ENCODE measurements around the gene SHISA9. TPM values are rescaled to one million over a fixed set of nuclear protein-coding genes. Genes with fewer than 3 reads are reported as not detected.

SHISA9 gene
- total RNA-seq, 3 donors from 2014 or later = 0.33 to 4.1 TPM; not detected in 1

DNA sequence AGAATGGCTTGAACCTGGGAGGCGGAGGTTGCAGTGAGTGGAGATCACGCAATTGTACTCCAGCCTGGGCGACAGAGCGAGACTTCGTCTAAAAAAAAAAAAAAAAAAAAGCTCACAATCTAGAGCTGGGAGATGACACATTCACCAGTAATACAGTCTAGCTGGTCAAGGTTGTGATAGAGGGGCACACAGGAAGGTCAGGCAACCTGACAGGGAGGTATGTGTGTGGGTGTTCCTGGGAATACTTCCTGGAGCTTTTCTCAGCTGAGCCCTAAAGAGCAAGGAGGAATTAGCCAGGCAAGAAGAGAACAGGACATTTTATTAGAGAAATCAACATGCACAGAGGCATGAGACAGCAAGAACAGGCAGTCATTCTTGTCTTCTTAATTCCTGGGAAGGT is 216.7 kb downstream of the SHISA9 start:
- H3K4me3 ChIP-seq = no peak overlapping the region
- H3K4me1 ChIP-seq = no peaks in the 10 kb centered on the region
- intact Hi-C loops (cut with DNase I; ENCODE audit: low total_unique reads) = no loop called here
- TF ChIP-seq POLR2AphosphoS5 (IDR thresholded peaks at IDR 0.05) (no peak), POLR2A (IDR thresholded peaks at IDR 0.05) (no peak)
- TF ChIP-seq, protein P1, sequence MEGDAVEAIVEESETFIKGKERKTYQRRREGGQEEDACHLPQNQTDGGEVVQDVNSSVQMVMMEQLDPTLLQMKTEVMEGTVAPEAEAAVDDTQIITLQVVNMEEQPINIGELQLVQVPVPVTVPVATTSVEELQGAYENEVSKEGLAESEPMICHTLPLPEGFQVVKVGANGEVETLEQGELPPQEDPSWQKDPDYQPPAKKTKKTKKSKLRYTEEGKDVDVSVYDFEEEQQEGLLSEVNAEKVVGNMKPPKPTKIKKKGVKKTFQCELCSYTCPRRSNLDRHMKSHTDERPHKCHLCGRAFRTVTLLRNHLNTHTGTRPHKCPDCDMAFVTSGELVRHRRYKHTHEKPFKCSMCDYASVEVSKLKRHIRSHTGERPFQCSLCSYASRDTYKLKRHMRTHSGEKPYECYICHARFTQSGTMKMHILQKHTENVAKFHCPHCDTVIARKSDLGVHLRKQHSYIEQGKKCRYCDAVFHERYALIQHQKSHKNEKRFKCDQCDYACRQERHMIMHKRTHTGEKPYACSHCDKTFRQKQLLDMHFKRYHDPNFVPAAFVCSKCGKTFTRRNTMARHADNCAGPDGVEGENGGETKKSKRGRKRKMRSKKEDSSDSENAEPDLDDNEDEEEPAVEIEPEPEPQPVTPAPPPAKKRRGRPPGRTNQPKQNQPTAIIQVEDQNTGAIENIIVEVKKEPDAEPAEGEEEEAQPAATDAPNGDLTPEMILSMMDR (IDR thresholded peaks at IDR 0.05) = no peak
- no peaks in the 10 kb centered on the region for H3K27me3 ChIP-seq
- H3K9me3 ChIP-seq = no peaks in the 10 kb centered on the region
- DNase-seq (ENCODE audit: low spot score in 2 of 2) = no peak
- H3K36me3 ChIP-seq = no peaks in the 10 kb centered on the region
- no peak overlapping the region for H3K27ac ChIP-seq

DNA sequence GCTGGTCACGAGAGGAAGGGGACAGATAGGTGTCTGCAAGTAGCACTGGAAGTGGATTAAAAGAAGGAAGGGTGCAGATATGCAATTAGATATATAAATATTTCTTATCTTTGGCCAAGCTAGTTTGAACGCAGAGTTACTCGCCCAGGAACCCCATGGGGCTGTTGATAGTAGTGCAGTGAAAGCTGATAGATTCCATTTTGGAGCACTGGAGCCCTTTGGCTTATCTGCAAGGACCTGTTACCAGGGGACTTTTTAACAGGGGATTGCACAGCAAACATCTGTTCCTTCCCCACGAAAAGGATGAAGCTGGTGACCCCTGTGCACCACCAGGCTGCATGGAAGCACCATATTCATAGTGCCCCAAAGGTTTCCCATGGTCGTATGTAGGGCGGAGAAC is 218.7 kb downstream of the SHISA9 start:
- H3K27me3 ChIP-seq = no peaks in the 10 kb centered on the region
- no peaks in the 10 kb centered on the region for H3K9me3 ChIP-seq
- H3K4me1 ChIP-seq = no peaks in the 10 kb centered on the region
- no peak overlapping the region for H3K27ac ChIP-seq
- DNase-seq (ENCODE audit: low spot score in 2 of 2) = no peak
- H3K36me3 ChIP-seq = no peaks in the 10 kb centered on the region
- TF ChIP-seq POLR2AphosphoS5 (IDR thresholded peaks at IDR 0.05) (no peak), POLR2A (IDR thresholded peaks at IDR 0.05) (no peak)
- TF ChIP-seq, protein P1 (IDR thresholded peaks at IDR 0.05) = no peak
- H3K4me3 ChIP-seq = no peak overlapping the region
- intact Hi-C loops (cut with DNase I; ENCODE audit: low total_unique reads) = no loop called here

DNA sequence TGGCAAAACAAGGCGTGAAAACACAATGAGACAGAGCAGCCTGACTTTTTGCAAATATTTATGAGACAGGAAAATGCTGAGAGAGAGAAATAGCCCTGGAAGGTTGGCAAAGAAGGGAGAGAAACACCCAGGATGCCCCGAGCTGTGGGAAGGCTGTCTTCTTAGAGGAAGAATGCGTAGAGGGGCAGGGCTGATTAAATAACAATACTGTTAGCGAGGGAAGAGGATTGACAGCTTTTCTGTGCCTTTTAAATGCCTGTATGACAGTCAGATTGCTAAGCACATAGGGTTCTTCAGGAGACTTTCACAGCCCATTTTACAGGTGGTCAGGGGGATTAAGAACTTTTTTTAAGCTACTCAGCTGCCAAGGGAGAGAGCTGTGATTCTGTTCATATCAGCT is 219.2 kb downstream of the SHISA9 start:
- TF ChIP-seq, protein P1 (IDR thresholded peaks at IDR 0.05) = no peak
- TF ChIP-seq POLR2AphosphoS5 (IDR thresholded peaks at IDR 0.05) = no peak
- no peak for TF ChIP-seq POLR2A (IDR thresholded peaks at IDR 0.05)
- DNase-seq (ENCODE audit: low spot score in 2 of 2) = no peak
- H3K36me3 ChIP-seq = no peaks in the 10 kb centered on the region
- intact Hi-C loops (cut with DNase I; ENCODE audit: low total_unique reads) = no loop called here
- no peaks in the 10 kb centered on the region for H3K27me3 ChIP-seq
- H3K9me3 ChIP-seq = no peaks in the 10 kb centered on the region
- H3K4me3 ChIP-seq = no peak overlapping the region
- no peaks in the 10 kb centered on the region for H3K4me1 ChIP-seq
- H3K27ac ChIP-seq = no peak overlapping the region

DNA sequence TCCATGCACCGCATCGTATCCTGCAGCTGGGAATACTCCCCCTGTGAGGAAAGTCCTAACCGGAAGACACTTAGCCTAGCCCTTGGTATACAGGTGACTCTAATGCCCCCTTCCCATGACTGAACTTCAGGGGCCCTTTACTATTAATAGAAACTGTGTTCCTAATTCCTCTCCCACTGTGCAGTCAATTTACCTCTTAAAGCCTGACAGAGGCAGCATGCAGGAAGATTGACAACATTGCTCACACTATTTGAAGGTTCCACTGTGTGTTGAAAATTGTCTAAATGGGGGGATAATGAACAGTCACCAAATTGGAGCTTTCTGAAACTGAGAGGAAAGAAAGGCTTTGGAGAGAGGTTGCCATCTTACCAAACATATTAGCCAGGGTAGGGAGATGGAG is 222.6 kb downstream of the SHISA9 start:
- Histone ChIP-seq H3K27ac (no peak overlapping the region), H3K4me1 (no peaks in the 10 kb centered on the region), H3K4me3 (no peak overlapping the region), H3K36me3 (no peaks in the 10 kb centered on the region), H3K9me3 (peaks cover 0 to 8% of the 10 kb centered on the region in 2 donors), H3K27me3 (no peaks in the 10 kb centered on the region)
- TF ChIP-seq, protein P1 (IDR thresholded peaks at IDR 0.05) = no peak
- TF ChIP-seq POLR2AphosphoS5 (IDR thresholded peaks at IDR 0.05) = no peak
- TF ChIP-seq POLR2A (IDR thresholded peaks at IDR 0.05) = no peak
- no peak for DNase-seq (ENCODE audit: low spot score in 2 of 2)
- intact Hi-C loops (cut with DNase I; ENCODE audit: low total_unique reads) = no loop called here

DNA sequence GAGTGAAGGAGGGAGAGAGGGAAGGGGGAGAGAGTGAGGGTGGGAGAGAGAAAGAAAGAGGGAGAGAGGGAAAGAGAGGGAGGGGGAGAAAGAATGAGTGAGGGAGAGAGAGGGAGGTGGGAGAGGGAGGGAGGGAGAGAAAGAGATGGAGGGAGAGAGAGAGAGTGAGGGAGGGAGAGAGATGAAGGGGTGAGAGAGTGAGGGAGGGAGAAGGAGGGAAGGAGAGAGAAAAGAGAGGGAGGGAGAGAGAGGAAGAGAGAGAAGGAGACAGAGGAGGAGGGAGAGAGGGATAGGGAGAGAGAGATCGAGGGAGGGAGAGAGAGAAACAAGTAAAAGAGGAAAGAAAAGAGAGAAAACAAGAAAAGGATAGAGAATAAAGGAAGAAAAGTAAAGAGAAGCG is 225.7 kb downstream of the SHISA9 start:
- intact Hi-C loops (cut with DNase I; ENCODE audit: low total_unique reads) = no loop called here
- Histone ChIP-seq H3K4me1 (no peaks in the 10 kb centered on the region), H3K27me3 (no peaks in the 10 kb centered on the region), H3K36me3 (no peaks in the 10 kb centered on the region), H3K9me3 (peaks cover 0 to 13% of the 10 kb centered on the region in 2 donors), H3K4me3 (no peak overlapping the region), H3K27ac (no peak overlapping the region)
- no peak for DNase-seq (ENCODE audit: low spot score in 2 of 2)
- TF ChIP-seq, protein P1 (IDR thresholded peaks at IDR 0.05) = no peak
- TF ChIP-seq POLR2AphosphoS5 (IDR thresholded peaks at IDR 0.05) (no peak), POLR2A (IDR thresholded peaks at IDR 0.05) (no peak)

Data from breast epithelium (tissue), 4 donors.